GM12874 (cell line): ENCODE data around the gene CEP57.

Source experiments
- CTCF ChIP-seq: IDR thresholded peaks from 2 replicates; pipeline ENCODE4 v1.5.1; 2011; ENCODE audit warnings: low read depth, mild to moderate bottlenecking, control low read depth, low read length, moderate library complexity; ENCODE audit not compliant: insufficient read depth

CEP57 gene

GRCh38 chr11:95827696-95828095 lies 37.4 kb downstream of the CEP57 start:
- no peak for TF ChIP-seq CTCF

- no peak for TF ChIP-seq CTCF
Observed at GRCh38 chr11:95829580-95830259, 39.4 kb downstream of the CEP57 start.

GRCh38 chr11:95831198-95831883 lies 41.0 kb downstream of the CEP57 start:
- no peak for TF ChIP-seq CTCF

GRCh38 chr11:95832763-95833162 lies 42.5 kb downstream of the CEP57 start:
- TF ChIP-seq CTCF = no peak

- TF ChIP-seq CTCF = no peak
Observed at GRCh38 chr11:95833378-95833777, 43.1 kb downstream of the CEP57 start.

- no peak for TF ChIP-seq CTCF
Observed at GRCh38 chr11:95835351-95835750, 45.1 kb downstream of the CEP57 start.

- TF ChIP-seq CTCF = peak; percentile 75
Observed at GRCh38 chr11:95835768-95836488, 45.6 kb downstream of the CEP57 start.
